SK-N-SH (cell line): ENCODE measurements around the gene ZRANB3. TPM values are rescaled to one million over a fixed set of nuclear protein-coding genes. Genes with fewer than 3 reads are reported as not detected.

Source experiments
- CTCF ChIA-PET: fragments of 300-600, 350-600 bp; formaldehyde crosslinking; extraction: SDS; loops from one replicate; lab custom pipeline; 2021; lab: Yijun Ruan, JAX
- POLR2A ChIA-PET: fragments of 350-600 bp; sonication (Branson Sonifier 250); formaldehyde crosslinking; extraction: SDS; loops from one replicate; lab custom pipeline; 2020; ENCODE audit warnings: antibody characterized with exemption, inconsistent platforms; lab: Yijun Ruan, JAX
- DNase-seq: peaks from one replicate; pipeline ENCODE4 v3.0.0; 2012
- H2AFZ ChIP-seq: fragments of 200-600 bp; sonication (generic); 2 replicates; pipeline ENCODE4 v1.8.1; 2016; ENCODE audit warnings: antibody characterized with exemption, mild to moderate bottlenecking, low read depth
- H3F3A ChIP-seq: fragments of 200-600 bp; sonication (generic); replicated peaks from 2 replicates; pipeline ENCODE3; 2016; ENCODE audit warnings: antibody characterized with exemption, mild to moderate bottlenecking; ENCODE audit not compliant: insufficient read depth
- H3K27ac ChIP-seq, 2 experiments: fragments of 200-500 bp in 1 of 2; fragments of 200-600 bp in 1 of 2; sonication (Bioruptor generic) in 1 of 2; sonication (generic), shearing (Covaris generic) in 1 of 2; 2 replicates each; pipeline versions ENCODE4 v1.5.1 to v1.6.1; 2014 to 2016; ENCODE audit warnings: low read depth in 2 of 2, inconsistent platforms in 1 of 2, low read length in 1 of 2, mild to moderate bottlenecking in 1 of 2, mixed read lengths in 1 of 2
- H3K27me3 ChIP-seq: fragments of 200-600 bp; sonication (generic), shearing (Covaris generic); 2 replicates; pipeline ENCODE4 v1.6.1; 2016; ENCODE audit warnings: mixed run types; ENCODE audit not compliant: insufficient read depth
- H3K36me3 ChIP-seq, 2 experiments: fragments of 200-500 bp in 1 of 2; fragments of 200-600 bp in 1 of 2; sonication (Bioruptor generic) in 1 of 2; sonication (generic) in 1 of 2; replicated peaks in 1 of 2; 2 replicates each; pipeline versions ENCODE3 to v1.5.1; 2014 to 2016; ENCODE audit warnings: low read length in 1 of 2, mild to moderate bottlenecking in 1 of 2; ENCODE audit not compliant: insufficient read depth in 2 of 2, control insufficient read depth in 1 of 2
- H3K4me1 ChIP-seq, 2 experiments: fragments of 200-500 bp in 1 of 2; fragments of 200-600 bp in 1 of 2; sonication (Bioruptor generic) in 1 of 2; sonication (generic), shearing (Covaris generic) in 1 of 2; 2 replicates each; pipeline versions ENCODE4 v1.5.1 to v1.6.1; 2014 to 2016; ENCODE audit warnings: low read depth in 1 of 2, low read length in 1 of 2, mixed run types in 1 of 2; ENCODE audit not compliant: insufficient read depth in 2 of 2, control insufficient read depth in 1 of 2
- H3K4me2 ChIP-seq: fragments of 200-600 bp; sonication (generic), shearing (Covaris generic); 2 replicates; pipeline ENCODE4 v1.6.1; 2017; ENCODE audit warnings: mixed run types
- H3K4me3 ChIP-seq, 2 experiments: fragments of 200-500 bp in 1 of 2; fragments of 200-600 bp in 1 of 2; sonication (Bioruptor generic) in 1 of 2; sonication (generic), shearing (Covaris generic) in 1 of 2; 2 replicates each; pipeline versions ENCODE4 v1.5.1 to v1.8.1; 2014 to 2016; ENCODE audit warnings: low read depth in 2 of 2, inconsistent platforms in 1 of 2, low read length in 1 of 2, mild to moderate bottlenecking in 1 of 2, mixed read lengths in 1 of 2, moderate library complexity in 1 of 2
- H3K79me2 ChIP-seq: fragments of 200-600 bp; sonication (generic); 2 replicates; pipeline ENCODE4 v1.8.1; 2017; ENCODE audit warnings: mild to moderate bottlenecking; ENCODE audit not compliant: insufficient read depth
- H3K9ac ChIP-seq: fragments of 200-600 bp; sonication (generic); 2 replicates; pipeline ENCODE4 v1.6.1; 2017; ENCODE audit warnings: mixed run types
- H3K9me2 ChIP-seq: fragments of 200-600 bp; sonication (generic); 2 replicates; pipeline ENCODE4 v1.6.1; 2017; ENCODE audit warnings: mixed run types
- H3K9me3 ChIP-seq: fragments of 200-600 bp; sonication (generic); 2 replicates; pipeline ENCODE4 v1.6.1; 2017; ENCODE audit warnings: mixed run types, mild to moderate bottlenecking, moderate library complexity
- H4K20me1 ChIP-seq: fragments of 200-600 bp; sonication (generic); 2 replicates; pipeline ENCODE4 v1.6.1; 2017; ENCODE audit warnings: mild to moderate bottlenecking, mixed run types; ENCODE audit not compliant: insufficient read depth
- CHD2 ChIP-seq: fragments of 150-350 bp; IDR thresholded peaks from 2 replicates; pipeline ENCODE4 v1.6.1; 2018; ENCODE audit warnings: low read length; ENCODE audit not compliant: partially characterized antibody
- CTCF ChIP-seq: fragments of 200-600 bp; sonication (generic); IDR thresholded peaks from 2 replicates; pipeline ENCODE4 v1.6.1; 2017; ENCODE audit warnings: antibody characterized with exemption, mild to moderate bottlenecking, moderate library complexity
- ELF1 ChIP-seq: IDR thresholded peaks from 2 replicates; pipeline ENCODE4 v1.4.0; 2012
- EP300 ChIP-seq, 2 experiments: IDR thresholded peaks; 2 replicates each; pipeline versions ENCODE4 v1.4.0 to v1.6.1; 2012; ENCODE audit warnings: borderline replicate concordance in 1 of 2, low read depth in 1 of 2, low read length in 1 of 2
- FOSL2 ChIP-seq: IDR thresholded peaks from 2 replicates; pipeline ENCODE4 v1.4.0; 2012; ENCODE audit warnings: low read depth, mild to moderate bottlenecking, moderate library complexity, borderline replicate concordance
- GATA2 ChIP-seq: sonication (generic); formaldehyde crosslinking; IDR thresholded peaks from 2 replicates; pipeline ENCODE4 v1.5.0; 2020; ENCODE audit warnings: mild to moderate bottlenecking, missing genetic modification reagents
- IRF3 ChIP-seq: fragments of 150-350 bp; IDR thresholded peaks from 2 replicates; pipeline ENCODE4 v1.6.1; 2016; ENCODE audit warnings: mild to moderate bottlenecking, low read depth, low read length
- MEF2A ChIP-seq: IDR thresholded peaks from 2 replicates; pipeline ENCODE4 v1.4.0; 2012; ENCODE audit warnings: low read depth, borderline replicate concordance
- MXI1 ChIP-seq: IDR thresholded peaks from 2 replicates; pipeline ENCODE4 v1.6.1; 2012; ENCODE audit warnings: mild to moderate bottlenecking, low read depth, low read length, improper control_type of control experiment
- NFIC ChIP-seq: IDR thresholded peaks from 2 replicates; pipeline ENCODE4 v1.4.0; 2012; ENCODE audit warnings: borderline replicate concordance
- POLR2AphosphoS5 ChIP-seq: IDR thresholded peaks from 2 replicates; pipeline ENCODE4 v1.6.1; 2012; ENCODE audit warnings: low read depth, low read length
- TEAD4 ChIP-seq: IDR thresholded peaks from 2 replicates; pipeline ENCODE4 v1.4.0; 2012; ENCODE audit warnings: mild to moderate bottlenecking, borderline replicate concordance; ENCODE audit not compliant: insufficient read depth
- USF1 ChIP-seq: IDR thresholded peaks from 2 replicates; pipeline ENCODE4 v1.4.0; 2012; ENCODE audit warnings: low read depth, borderline replicate concordance
- USF2 ChIP-seq: fragments of 150-350 bp; IDR thresholded peaks from 2 replicates; pipeline ENCODE4 v1.6.1; 2017; ENCODE audit warnings: antibody characterized with exemption, low read length, low read depth, borderline replicate concordance
- YY1 ChIP-seq: IDR thresholded peaks from 2 replicates; pipeline ENCODE4 v1.4.0; 2012; ENCODE audit warnings: low read depth, mild to moderate bottlenecking
- WGBS: methylation state at CpG from one replicate; pipeline ENCODE4 v1.1.6; 2017; ENCODE audit warnings: low lambda C conversion rate; 5-methylcytosine and 5-hydroxymethylcytosine counted together
- polyA plus RNA-seq, 3 experiments: library from polyadenylated mRNA; depleted of rRNA; stranded (reverse); fragments of >200 nt; gene quantifications; 2 replicates each; pipeline ENCODE4 v1.2.3, GENCODE V29; 2012
- TF ChIP-seq, protein P1 (sequence below): IDR thresholded peaks from 2 replicates; pipeline ENCODE4; 2012
- TF ChIP-seq, protein P2 (sequence below): IDR thresholded peaks from 2 replicates; pipeline ENCODE4 v1.4.0; 2012; ENCODE audit warnings: low read depth, borderline replicate concordance

ZRANB3 gene
- polyA plus RNA-seq, 1 of the 3 experiments (the other 2 are of a cell fraction), result 4.1 TPM

- Histone ChIP-seq H3K4me3 (no peak overlapping the region), H3K4me2 (no peak overlapping the region), H3K9me2 (no peaks in the 10 kb centered on the region), H3K79me2 (no peaks in the 10 kb centered on the region), H3K9me3 (no peaks in the 10 kb centered on the region), H4K20me1 (no peaks in the 10 kb centered on the region), H3K9ac (no peak overlapping the region), H3K27ac (no peak overlapping the region), H3K36me3 (peaks cover 0 to 3% of the 10 kb centered on the region in 2 experiments), H3F3A (no peaks in the 10 kb centered on the region), H3K4me1 (no peaks in the 10 kb centered on the region; a peak in 1 of 4 replicates), H3K27me3 (no peaks in the 10 kb centered on the region), H2AFZ (no peak overlapping the region)
- ChIA-PET CTCF (interaction anchor here (0.8 kb wide), 1 partner anchor 19 kb away, joined by 3 read pairs; no protein-coding TSS in a partner anchor), POLR2A (no interaction called here)
- 88% methylated on average over 3 of the region's 3 CpGs for WGBS
- TF ChIP-seq MEF2A (no peak), EP300 (IDR thresholded peaks at IDR 0.05; ENCODE audit: borderline replicate concordance in 1 of 2, low read depth in 1 of 2, low read length in 1 of 2) (no peak)
- DNase-seq, result no peak
Measured at GRCh38 chr2:135182601-135183000, 348.4 kb downstream of the ZRANB3 start.

- DNase-seq, result no peak
- Histone ChIP-seq H3K4me1 (no peaks in the 10 kb centered on the region), H2AFZ (no peak overlapping the region), H3K36me3 (peaks cover 0 to 6% of the 10 kb centered on the region in 2 experiments), H3K9ac (no peak overlapping the region), H3K4me3 (no peak overlapping the region), H3K27me3 (no peaks in the 10 kb centered on the region), H3K79me2 (no peaks in the 10 kb centered on the region), H3K4me2 (no peak overlapping the region), H3K9me3 (no peaks in the 10 kb centered on the region), H3K9me2 (no peaks in the 10 kb centered on the region), H4K20me1 (no peaks in the 10 kb centered on the region), H3K27ac (no peak overlapping the region), H3F3A (no peaks in the 10 kb centered on the region)
- CTCF ChIA-PET, result no interaction called here
- WGBS, result 93% methylated on average over 8 of the region's 8 CpGs
- POLR2A ChIA-PET, result no interaction called here
- TF ChIP-seq EP300 (IDR thresholded peaks at IDR 0.05; ENCODE audit: borderline replicate concordance in 1 of 2, low read depth in 1 of 2, low read length in 1 of 2) (no peak), USF1 (no peak), MXI1 (no peak), NFIC (no peak), FOSL2 (no peak), USF2 (no peak), POLR2AphosphoS5 (no peak), CHD2 (no peak), YY1 (no peak), IRF3 (no peak), TEAD4 (no peak), CTCF (no peak), ELF1 (no peak), GATA2 (CRISPR knock-in tag) (no peak)
- TF ChIP-seq, protein P1, sequence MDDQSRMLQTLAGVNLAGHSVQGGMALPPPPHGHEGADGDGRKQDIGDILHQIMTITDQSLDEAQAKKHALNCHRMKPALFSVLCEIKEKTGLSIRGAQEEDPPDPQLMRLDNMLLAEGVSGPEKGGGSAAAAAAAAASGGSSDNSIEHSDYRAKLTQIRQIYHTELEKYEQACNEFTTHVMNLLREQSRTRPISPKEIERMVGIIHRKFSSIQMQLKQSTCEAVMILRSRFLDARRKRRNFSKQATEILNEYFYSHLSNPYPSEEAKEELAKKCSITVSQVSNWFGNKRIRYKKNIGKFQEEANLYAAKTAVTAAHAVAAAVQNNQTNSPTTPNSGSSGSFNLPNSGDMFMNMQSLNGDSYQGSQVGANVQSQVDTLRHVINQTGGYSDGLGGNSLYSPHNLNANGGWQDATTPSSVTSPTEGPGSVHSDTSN, result no peak
- TF ChIP-seq, protein P2, sequence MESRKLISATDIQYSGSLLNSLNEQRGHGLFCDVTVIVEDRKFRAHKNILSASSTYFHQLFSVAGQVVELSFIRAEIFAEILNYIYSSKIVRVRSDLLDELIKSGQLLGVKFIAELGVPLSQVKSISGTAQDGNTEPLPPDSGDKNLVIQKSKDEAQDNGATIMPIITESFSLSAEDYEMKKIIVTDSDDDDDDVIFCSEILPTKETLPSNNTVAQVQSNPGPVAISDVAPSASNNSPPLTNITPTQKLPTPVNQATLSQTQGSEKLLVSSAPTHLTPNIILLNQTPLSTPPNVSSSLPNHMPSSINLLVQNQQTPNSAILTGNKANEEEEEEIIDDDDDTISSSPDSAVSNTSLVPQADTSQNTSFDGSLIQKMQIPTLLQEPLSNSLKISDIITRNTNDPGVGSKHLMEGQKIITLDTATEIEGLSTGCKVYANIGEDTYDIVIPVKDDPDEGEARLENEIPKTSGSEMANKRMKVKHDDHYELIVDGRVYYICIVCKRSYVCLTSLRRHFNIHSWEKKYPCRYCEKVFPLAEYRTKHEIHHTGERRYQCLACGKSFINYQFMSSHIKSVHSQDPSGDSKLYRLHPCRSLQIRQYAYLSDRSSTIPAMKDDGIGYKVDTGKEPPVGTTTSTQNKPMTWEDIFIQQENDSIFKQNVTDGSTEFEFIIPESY, result no peak
Measured at GRCh38 chr2:135182190-135182589, 348.8 kb downstream of the ZRANB3 start.
